Measurements from ENCODE around the gene KSR2. TPM values are rescaled to one million over a fixed set of nuclear protein-coding genes. Genes with fewer than 3 reads are reported as not detected.

KSR2 gene
- total RNA-seq, 1 experiment from 2014 or later: 0.15 TPM

GRCh38 chr12:117695956-117696355 lies 272.8 kb downstream of the KSR2 start:
- in situ Hi-C loops (cut with HindIII; ENCODE audit: low pct_unique_long_range_greater_than_20kb, low sequenced_read_pairs) (no loop called here), intact Hi-C loops (cut with micrococcal nuclease; ENCODE audit: unreplicated experiment) (no loop called here)
- no peaks in the 10 kb centered on the region for H3K36me3 ChIP-seq (ENCODE audit: control insufficient read depth, insufficient read depth, low read length)
- ChIA-PET POLR2A (no interaction called here), CTCF (interaction anchor here (0.6 kb wide), 1 partner anchor 9 kb away, joined by 8 read pairs; no protein-coding TSS in a partner anchor)
- no peak for ATAC-seq
- no peak overlapping the region for H3K4me3 ChIP-seq (ENCODE audit: low read depth in 2 of 2, low read length in 2 of 2)
- no peak overlapping the region for H3K27ac ChIP-seq (ENCODE audit: low read length)
- no peaks in the 10 kb centered on the region for H3K4me1 ChIP-seq (ENCODE audit: control insufficient read depth, insufficient read depth, low read length)
- H3K9me3 ChIP-seq (ENCODE audit: control insufficient read depth, insufficient read depth, low read depth, low read length): no peaks in the 10 kb centered on the region
- no TSS peak for BruUV-seq (replicated peaks)
- TF ChIP-seq TCF7L2 (IDR thresholded peaks at IDR 0.05; ENCODE audit: low read depth, low read length) (no peak), SIN3A (IDR thresholded peaks at IDR 0.05; ENCODE audit: borderline replicate concordance, insufficient read depth, low read depth, low read length) (no peak), REST (IDR thresholded peaks at IDR 0.05; ENCODE audit: insufficient read depth in 1 of 2, low read depth in 2 of 2, low read length in 1 of 2) (no peak), CTCF (IDR thresholded peaks at IDR 0.05) (no peak), POLR2AphosphoS5 (IDR thresholded peaks at IDR 0.05; ENCODE audit: low read depth, low read length) (no peak)
- DNase-seq (ENCODE audit: low read depth, low spot score): no peak
- H3K27me3 ChIP-seq (ENCODE audit: control insufficient read depth, insufficient read depth, low read length): no peaks in the 10 kb centered on the region

- no peaks in the 10 kb centered on the region for H3K27me3 ChIP-seq (ENCODE audit: control insufficient read depth, insufficient read depth, low read length)
- ChIA-PET POLR2A (no interaction called here), CTCF (interaction anchor here (0.7 kb wide), 1 partner anchor 9 kb away, joined by 6 read pairs; no protein-coding TSS in a partner anchor)
- in situ Hi-C loops (cut with HindIII; ENCODE audit: low pct_unique_long_range_greater_than_20kb, low sequenced_read_pairs) (no loop called here), intact Hi-C loops (cut with micrococcal nuclease; ENCODE audit: unreplicated experiment) (no loop called here)
- H3K36me3 ChIP-seq (ENCODE audit: control insufficient read depth, insufficient read depth, low read length): no peaks in the 10 kb centered on the region
- H3K9me3 ChIP-seq (ENCODE audit: control insufficient read depth, insufficient read depth, low read depth, low read length): no peaks in the 10 kb centered on the region
- ATAC-seq (no peak), DNase-seq (ENCODE audit: low read depth, low spot score) (no peak)
- no peak overlapping the region for H3K27ac ChIP-seq (ENCODE audit: low read length)
- no peak overlapping the region for H3K4me3 ChIP-seq (ENCODE audit: low read depth in 2 of 2, low read length in 2 of 2)
- TF ChIP-seq TCF7L2 (IDR thresholded peaks at IDR 0.05; ENCODE audit: low read depth, low read length) (no peak), CTCF (IDR thresholded peaks at IDR 0.05) (no peak), POLR2AphosphoS5 (IDR thresholded peaks at IDR 0.05; ENCODE audit: low read depth, low read length) (no peak), SIN3A (IDR thresholded peaks at IDR 0.05; ENCODE audit: borderline replicate concordance, insufficient read depth, low read depth, low read length) (no peak), REST (IDR thresholded peaks at IDR 0.05; ENCODE audit: insufficient read depth in 1 of 2, low read depth in 2 of 2, low read length in 1 of 2) (no peak)
- 0 out of 2 replicates have a peak, but pooled peaks cover under 1% of the 10 kb centered on the region for H3K4me1 ChIP-seq (ENCODE audit: control insufficient read depth, insufficient read depth, low read length)
- no TSS peak for BruUV-seq (replicated peaks)
Observed at GRCh38 chr12:117692512-117692911, 276.3 kb downstream of the KSR2 start.
